GM12864 (cell line): ENCODE results near the gene BTD.

ENCODE experiments used
- DNase-seq: peaks from one replicate; pipeline ENCODE4 v3.0.0-alpha.2; 2011; ENCODE audit warnings: low read depth
- H3K4me3 ChIP-seq: 2 replicates; pipeline ENCODE4 v1.5.1; 2011; ENCODE audit warnings: mild to moderate bottlenecking, low read depth, low read length, control low read depth
- TF ChIP-seq, protein P1 (sequence below): IDR thresholded peaks from 2 replicates; pipeline ENCODE4 v1.5.1; 2011; ENCODE audit warnings: low read depth, mild to moderate bottlenecking, moderate library complexity, low read length, control low read depth, inconsistent platforms; ENCODE audit errors: missing control alignments

The BTD gene

DNA sequence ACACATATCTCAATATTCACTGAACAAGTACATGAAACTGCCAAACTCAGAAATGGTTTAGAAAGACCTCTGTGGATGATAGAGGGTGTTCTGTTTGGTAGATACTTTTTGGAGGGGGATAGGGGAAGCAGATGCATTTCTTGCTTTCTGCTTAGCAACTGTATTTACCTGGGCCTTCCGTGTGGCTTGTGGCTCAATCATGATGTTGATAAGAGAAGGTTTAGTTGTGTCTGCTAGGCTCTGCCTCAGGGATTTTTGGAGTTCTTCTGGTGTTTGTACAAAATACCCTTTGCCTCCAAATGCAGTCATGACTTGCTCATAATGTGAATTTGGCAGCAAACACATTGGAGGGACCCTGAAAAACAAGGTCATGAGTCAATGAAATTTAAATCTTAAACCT, 38.4 kb upstream of the BTD start:
- TF ChIP-seq, protein P1, sequence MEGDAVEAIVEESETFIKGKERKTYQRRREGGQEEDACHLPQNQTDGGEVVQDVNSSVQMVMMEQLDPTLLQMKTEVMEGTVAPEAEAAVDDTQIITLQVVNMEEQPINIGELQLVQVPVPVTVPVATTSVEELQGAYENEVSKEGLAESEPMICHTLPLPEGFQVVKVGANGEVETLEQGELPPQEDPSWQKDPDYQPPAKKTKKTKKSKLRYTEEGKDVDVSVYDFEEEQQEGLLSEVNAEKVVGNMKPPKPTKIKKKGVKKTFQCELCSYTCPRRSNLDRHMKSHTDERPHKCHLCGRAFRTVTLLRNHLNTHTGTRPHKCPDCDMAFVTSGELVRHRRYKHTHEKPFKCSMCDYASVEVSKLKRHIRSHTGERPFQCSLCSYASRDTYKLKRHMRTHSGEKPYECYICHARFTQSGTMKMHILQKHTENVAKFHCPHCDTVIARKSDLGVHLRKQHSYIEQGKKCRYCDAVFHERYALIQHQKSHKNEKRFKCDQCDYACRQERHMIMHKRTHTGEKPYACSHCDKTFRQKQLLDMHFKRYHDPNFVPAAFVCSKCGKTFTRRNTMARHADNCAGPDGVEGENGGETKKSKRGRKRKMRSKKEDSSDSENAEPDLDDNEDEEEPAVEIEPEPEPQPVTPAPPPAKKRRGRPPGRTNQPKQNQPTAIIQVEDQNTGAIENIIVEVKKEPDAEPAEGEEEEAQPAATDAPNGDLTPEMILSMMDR, result no peak
- no peak overlapping the region for H3K4me3 ChIP-seq
- DNase-seq, result no peak

DNA sequence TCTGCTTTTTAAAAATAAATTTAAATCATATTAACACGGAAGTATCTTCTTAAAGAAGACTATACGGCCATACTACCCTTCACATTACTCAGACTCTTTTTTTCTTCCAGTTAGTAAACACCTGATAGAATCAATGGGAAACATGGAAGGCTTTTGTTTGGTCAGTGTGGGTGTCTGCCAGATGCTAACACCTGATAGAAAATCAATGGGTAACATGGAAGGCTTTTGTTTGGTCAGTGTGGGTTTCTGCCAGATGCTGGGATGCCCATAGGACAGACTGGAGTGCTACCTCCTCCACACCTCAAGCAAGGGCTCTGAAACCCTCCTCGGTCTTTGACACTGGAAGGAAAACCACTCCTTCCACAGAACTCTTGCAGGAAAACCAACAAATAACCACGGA, 29.4 kb upstream of the BTD start:
- TF ChIP-seq, protein P1, result no peak
- no peak overlapping the region for H3K4me3 ChIP-seq
- no peak for DNase-seq

DNA sequence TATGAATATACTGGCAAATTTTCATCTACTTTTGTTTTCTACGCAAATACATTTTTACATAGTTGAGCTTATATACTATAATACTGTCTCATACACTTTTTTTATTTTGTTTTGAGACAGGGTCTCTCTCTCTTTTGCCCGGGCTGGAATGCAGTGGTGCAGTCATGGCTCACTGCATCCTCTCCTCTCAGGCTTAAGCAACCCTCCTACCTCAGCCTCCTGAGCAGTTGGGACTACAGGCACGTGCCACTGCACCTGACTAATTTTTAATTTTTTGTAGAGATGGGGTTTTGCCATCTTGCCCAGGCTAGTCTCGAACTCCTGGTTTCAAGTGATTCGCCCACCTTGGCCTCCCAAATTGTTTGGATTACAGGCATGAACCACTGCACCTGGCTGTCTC, 26.1 kb upstream of the BTD start:
- no peak for DNase-seq
- TF ChIP-seq, protein P1, result no peak
- H3K4me3 ChIP-seq, result no peak overlapping the region

DNA sequence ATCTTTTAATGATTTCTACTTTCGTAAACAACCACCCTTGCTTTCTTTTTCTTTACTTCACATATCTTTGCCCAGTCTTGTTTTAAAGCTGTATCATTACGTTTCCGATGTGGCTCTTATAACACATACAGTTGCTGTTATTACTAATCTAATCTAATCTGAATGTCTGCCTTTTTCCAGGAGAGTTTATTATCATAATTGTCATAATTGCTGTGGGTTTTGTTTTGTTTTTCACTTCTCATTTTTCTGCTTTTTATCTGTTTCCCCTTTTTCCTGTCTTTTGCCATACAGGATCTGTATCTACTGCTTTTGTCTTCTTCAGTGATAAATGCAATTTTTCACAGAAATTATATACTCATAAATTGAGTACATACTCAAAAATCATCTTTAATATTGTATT, 25.1 kb upstream of the BTD start:
- no peak overlapping the region for H3K4me3 ChIP-seq
- no peak for DNase-seq
- TF ChIP-seq, protein P1, result no peak

DNA sequence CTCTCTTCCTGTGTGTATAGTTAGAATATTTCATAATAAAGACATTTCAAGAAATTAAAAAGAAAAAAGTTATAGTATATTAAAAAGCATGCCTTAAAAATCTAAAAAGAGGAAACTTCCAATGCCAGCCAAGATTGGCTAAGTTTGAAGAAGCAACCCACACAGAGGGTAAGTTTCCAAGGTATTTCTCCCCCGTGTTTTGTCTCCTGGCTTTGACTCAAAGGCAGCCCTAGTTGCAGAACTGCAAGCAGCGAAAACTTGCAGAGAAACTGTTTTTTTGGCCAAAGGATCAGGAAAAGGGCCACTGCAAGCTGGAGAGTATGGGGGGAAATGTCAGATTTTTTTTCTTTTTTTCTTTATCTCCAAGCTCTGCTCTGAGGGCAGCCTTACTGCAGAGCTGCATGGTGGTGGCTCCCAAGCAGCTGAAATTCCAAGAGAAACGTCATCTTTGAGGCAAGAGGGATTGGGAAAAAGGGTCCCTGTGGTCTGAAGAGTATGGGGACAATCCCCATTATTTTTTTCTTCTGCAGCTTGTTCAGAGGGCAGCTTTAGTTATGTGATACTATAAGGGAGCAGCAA, 23.2 kb upstream of the BTD start:
- no peak overlapping the region for H3K4me3 ChIP-seq
- DNase-seq, result no peak
- TF ChIP-seq, protein P1, result no peak

DNA sequence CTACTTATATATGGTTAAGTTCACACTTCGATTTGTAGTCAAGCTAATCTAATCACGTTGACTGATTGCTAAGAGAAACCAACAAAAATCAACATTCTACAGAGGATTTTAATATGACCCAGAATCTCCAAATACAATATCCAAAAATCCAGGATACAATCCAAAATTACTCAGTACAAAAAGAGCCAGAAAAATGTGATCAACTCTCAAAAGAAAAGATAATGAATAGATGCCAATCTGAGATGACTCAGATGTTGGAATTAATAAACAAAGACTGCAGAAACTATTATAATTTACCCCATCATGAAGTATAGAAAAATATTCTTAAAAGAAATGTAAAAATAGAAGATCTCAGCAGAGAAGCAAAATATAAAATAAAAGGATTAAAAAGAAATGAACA, 22.5 kb upstream of the BTD start:
- DNase-seq, result no peak
- no peak overlapping the region for H3K4me3 ChIP-seq
- TF ChIP-seq, protein P1, result no peak
